Mucosa of descending colon (tissue), 3 donors: ENCODE data around the gene ARL4A. TPM values are rescaled to one million over a fixed set of nuclear protein-coding genes. Genes with fewer than 3 reads are reported as not detected.
A peak's percentile ranks its signal among the peaks of the same experiment; 100 is the strongest.
"Not testable (repeated sequence)": the region's sequence is repeated elsewhere in the genome, so short reads cannot be mapped to it uniquely, and the experiment has no call there.

Experiments
- ATAC-seq: fragments of 200-7000 bp; cut with Tn5 transposase; one replicate; pipeline ENCODE4 v1.9.1; 2020; ENCODE audit warnings: mild to moderate bottlenecking, moderate library complexity
- DNase-seq, 3 donors: peaks; one replicate each; pipeline ENCODE4 v3.0.0-alpha.2; 2020
- H3K36me3 ChIP-seq: fragments of 200-600 bp; one replicate; pipeline ENCODE4 v1.8.0; 2021; ENCODE audit warnings: low read depth, mild to moderate bottlenecking
- H3K4me1 ChIP-seq: fragments of 200-600 bp; one replicate; pipeline ENCODE4 v1.8.0; 2021; ENCODE audit warnings: low read depth, mild to moderate bottlenecking
- H3K4me3 ChIP-seq: fragments of 200-600 bp; one replicate; pipeline ENCODE4 v1.8.0; 2021; ENCODE audit warnings: mild to moderate bottlenecking
- H3K9me3 ChIP-seq: fragments of 200-600 bp; one replicate; pipeline ENCODE4 v1.8.0; 2021; ENCODE audit warnings: mild to moderate bottlenecking
- intact Hi-C, 2 donors: fragments of 100-400 bp; cut with DNase I in 1 of 2; cut with micrococcal nuclease in 1 of 2; formaldehyde crosslinking; loops; one replicate each; pipeline versions ENCODE4 v1.11.0 to v1.11.1; 2022; cut with DNase I, micrococcal nuclease
- total RNA-seq, 3 donors: library from RNA; stranded (reverse); fragmentation: NEBNext Ultra II Directional in 2 of 3; extraction: Animal tissue kit (Norgen Biotek cat#: 25700) in 2 of 3; gene quantifications; one replicate each; pipeline versions ENCODE4 v1.2.1 to v1.2.4, GENCODE V29; 2021 to 2023
- TF ChIP-seq, protein P1 (sequence below): fragments of 200-600 bp; IDR thresholded peaks from one replicate; pipeline ENCODE4 v1.8.0; 2022; ENCODE audit warnings: antibody characterized with exemption, mild to moderate bottlenecking
- donor health status: DM: no; HTN: no; CAD: no; lungs with moderate emphysema.
- donor health status: DM: no; HTN: no; CAD: no.
- donor health status: DM: no; HTN: yes; CAD: no.

The ARL4A gene
- total RNA-seq, 3 donors from 2014 or later: 55.3 to 88.3 (median 73.4) TPM

DNA sequence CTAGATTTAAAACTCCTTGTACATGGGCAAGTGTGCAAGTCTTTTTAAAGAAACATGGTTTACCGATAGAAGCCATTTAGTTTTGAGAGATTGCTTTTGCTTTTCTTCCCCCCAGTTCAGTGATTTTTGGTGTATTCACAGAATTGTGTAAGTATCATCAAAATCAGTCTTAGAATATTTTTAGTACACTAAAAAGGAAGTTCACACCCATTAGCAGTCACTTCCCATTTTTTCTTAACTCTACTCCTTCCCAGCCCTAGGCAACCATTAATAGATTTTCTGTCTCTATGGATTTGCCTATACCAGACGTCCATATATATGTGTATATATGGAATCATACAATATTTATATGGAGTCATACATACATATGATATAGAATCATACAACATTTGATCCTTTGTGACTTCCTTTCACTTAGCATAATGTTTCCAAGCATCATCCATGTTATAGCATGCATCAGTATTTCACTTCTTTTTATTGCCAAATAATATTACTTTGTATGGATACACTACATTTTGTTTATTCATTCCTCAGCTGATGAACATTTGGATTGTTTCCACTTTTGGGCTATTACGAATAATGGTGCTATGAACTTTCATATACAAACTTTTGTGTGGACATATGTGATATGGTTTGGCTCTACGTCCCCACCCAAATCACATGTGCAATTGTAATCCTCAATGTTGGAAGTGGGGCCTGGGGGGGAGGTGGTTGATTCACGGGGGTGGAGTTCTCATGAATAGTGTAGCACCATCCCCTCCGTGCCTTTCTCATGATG lies 16.5 kb upstream of the ARL4A start:
- intact Hi-C loops: no loop called here
- no peak for ATAC-seq
- H3K4me1 ChIP-seq: no peaks in the 10 kb centered on the region

DNA sequence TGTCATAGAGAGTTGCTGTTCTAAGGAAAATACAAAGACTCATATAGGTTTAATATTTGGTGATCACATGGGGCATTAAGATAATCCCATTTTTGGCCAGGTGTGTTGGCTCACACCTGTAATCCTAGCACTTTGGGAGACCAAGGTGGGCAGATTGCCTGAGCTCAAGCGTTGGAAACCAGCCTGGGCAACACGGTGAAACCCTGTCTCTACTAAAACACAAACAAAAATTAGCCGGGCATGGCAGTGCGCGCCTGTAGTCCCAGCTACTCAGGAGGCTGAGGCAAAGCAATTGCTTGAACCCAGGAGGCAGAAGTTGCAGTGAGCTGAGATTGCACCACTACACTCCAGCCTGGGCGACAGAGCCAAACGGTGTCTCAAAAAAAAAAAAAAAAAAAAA lies 14.0 kb upstream of the ARL4A start:
- H3K4me1 ChIP-seq, H3K4me3 ChIP-seq, DNase-seq, H3K36me3 ChIP-seq, intact Hi-C loops, H3K9me3 ChIP-seq, ATAC-seq: not testable (repeated sequence)

More for the DNA sequence above, 16.5 kb upstream of the ARL4A start:
- H3K36me3 ChIP-seq: no peaks in the 10 kb centered on the region
- no peaks in the 10 kb centered on the region for H3K9me3 ChIP-seq
- TF ChIP-seq, protein P1, sequence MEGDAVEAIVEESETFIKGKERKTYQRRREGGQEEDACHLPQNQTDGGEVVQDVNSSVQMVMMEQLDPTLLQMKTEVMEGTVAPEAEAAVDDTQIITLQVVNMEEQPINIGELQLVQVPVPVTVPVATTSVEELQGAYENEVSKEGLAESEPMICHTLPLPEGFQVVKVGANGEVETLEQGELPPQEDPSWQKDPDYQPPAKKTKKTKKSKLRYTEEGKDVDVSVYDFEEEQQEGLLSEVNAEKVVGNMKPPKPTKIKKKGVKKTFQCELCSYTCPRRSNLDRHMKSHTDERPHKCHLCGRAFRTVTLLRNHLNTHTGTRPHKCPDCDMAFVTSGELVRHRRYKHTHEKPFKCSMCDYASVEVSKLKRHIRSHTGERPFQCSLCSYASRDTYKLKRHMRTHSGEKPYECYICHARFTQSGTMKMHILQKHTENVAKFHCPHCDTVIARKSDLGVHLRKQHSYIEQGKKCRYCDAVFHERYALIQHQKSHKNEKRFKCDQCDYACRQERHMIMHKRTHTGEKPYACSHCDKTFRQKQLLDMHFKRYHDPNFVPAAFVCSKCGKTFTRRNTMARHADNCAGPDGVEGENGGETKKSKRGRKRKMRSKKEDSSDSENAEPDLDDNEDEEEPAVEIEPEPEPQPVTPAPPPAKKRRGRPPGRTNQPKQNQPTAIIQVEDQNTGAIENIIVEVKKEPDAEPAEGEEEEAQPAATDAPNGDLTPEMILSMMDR: no peak
- no peak overlapping the region for H3K4me3 ChIP-seq
- no peak for DNase-seq

DNA sequence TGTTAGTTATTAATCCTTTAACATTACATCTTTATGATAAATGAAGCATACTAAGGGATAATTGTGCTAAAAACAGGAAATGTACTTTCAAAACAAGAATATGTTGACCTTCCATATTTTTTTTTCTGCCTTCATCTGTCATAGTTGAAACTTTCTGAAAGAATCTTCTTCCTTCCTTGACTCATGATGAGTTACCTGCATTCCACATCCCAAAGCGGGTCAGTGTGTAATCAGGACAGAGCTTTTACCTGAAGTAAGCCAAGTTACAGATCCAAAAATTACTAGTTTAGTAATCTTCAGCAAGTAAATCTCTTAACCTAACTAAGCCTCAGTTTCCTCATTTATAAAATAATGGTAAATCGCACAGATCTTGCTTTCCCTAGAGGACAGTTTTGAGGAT lies 13.4 kb upstream of the ARL4A start:
- TF ChIP-seq, protein P1: no peak
- no peak for ATAC-seq
- intact Hi-C loops: no loop called here

DNA sequence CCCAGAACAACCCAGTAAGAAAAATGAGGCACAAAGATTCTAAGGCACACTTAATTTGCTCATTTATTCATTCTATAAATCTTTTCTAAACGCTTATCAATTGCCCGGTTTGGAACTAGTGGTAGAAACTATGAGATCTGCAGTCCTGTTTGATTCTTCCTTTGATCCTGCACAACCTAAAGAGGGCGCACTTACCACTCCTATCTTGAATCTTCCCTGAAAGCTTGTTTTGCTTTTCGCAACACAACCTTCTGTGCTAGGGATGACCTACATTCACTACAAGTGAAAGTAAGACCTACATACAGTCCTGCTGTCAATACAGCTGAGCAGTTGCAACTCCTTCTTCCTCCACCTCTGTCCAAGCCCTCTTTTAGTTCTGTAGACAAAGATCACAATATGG lies 12.6 kb upstream of the ARL4A start:
- peak in 1 of 3 donors; percentile 67 for DNase-seq

More for the DNA sequence above, 13.4 kb upstream of the ARL4A start:
- DNase-seq: no peak
- H3K4me3 ChIP-seq: no peak overlapping the region
- no peaks in the 10 kb centered on the region for H3K9me3 ChIP-seq
- H3K36me3 ChIP-seq: no peaks in the 10 kb centered on the region
- H3K4me1 ChIP-seq: no peaks in the 10 kb centered on the region

DNA sequence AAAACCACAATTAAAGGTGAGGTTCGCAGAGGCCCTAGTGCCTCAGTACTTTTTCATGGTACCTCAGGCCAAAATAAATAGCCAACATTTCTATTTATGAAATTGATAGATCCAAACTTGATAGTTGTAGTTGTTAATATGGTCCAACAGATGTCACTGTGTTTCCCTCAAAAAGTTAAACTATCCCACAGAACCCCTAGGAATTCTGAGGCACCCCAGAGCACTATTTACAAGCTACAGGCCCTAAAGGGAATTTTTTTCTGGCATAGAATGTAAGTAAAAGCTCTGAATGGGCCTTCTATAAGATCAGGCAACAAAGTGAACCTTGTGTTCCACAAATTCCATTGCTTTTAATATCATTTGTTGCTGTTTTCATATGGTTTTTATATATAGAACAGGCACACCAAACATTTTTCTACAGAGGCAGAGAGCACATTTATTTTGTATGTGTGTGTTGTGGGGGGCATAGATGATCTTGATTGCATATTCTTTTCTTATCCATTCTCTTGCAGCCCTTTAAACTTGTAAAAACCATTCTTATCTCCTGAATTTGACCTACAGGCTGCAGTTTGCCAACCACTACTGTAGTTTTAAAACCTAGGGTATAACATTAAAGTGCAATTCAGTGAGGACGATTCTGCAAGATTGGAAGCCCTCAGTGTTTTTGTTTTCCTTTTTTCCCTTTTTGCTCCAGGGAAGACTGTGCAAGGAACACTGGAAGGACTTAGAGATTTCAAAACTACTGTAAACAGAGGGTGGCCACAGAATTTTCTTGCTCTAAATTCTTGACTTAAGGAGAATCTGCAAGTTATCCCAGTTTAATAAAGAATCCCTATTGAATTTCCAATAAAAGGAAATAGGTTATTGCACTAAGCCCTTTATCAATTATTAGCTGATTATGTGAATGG lies 3.5 kb upstream of the ARL4A start:
- H3K9me3 ChIP-seq: no peaks in the 10 kb centered on the region
- no peak overlapping the region for H3K4me3 ChIP-seq
- DNase-seq: no peak
- no peaks in the 10 kb centered on the region for H3K4me1 ChIP-seq
- TF ChIP-seq, protein P1: no peak
- intact Hi-C loops: no loop called here
- ATAC-seq: no peak
- H3K36me3 ChIP-seq: no peaks in the 10 kb centered on the region

More for the DNA sequence above, 12.6 kb upstream of the ARL4A start:
- H3K4me3 ChIP-seq: no peak overlapping the region
- TF ChIP-seq, protein P1: no peak
- ATAC-seq: peak; percentile 88
- H3K9me3 ChIP-seq: no peaks in the 10 kb centered on the region
- intact Hi-C loops: no loop called here
- H3K36me3 ChIP-seq: no peaks in the 10 kb centered on the region
- no peaks in the 10 kb centered on the region for H3K4me1 ChIP-seq

DNA sequence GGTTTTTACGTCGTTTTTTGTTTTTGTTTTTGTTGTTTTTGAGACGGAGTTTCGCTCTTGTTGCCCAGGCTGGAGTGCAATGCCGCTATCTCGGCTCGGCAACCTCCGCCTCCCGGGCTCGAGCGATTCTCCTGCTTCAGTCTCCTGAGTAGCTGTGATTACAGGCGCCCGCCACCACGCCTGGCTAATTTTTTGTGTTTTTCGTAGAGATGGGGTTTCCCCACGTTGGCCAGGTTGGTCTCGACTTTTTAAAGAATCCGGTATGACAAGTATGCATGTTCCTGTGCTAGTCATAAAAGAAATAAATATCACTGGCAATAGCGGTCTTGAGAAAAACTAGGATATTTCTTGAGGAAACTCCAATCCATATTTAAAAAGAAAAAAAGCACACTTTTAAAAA lies 2.7 kb upstream of the ARL4A start:
- Histone ChIP-seq H3K4me1 (no peaks in the 10 kb centered on the region), H3K4me3 (no peak overlapping the region), H3K9me3 (no peaks in the 10 kb centered on the region), H3K36me3 (no peaks in the 10 kb centered on the region)
- ATAC-seq (no peak), DNase-seq (no peak)
- TF ChIP-seq, protein P1: no peak
- intact Hi-C loops: no loop called here
